ENCODE data around the gene ANKRD10. TPM values are rescaled to one million over a fixed set of nuclear protein-coding genes. Genes with fewer than 3 reads are reported as not detected.

The ANKRD10 gene
- total and polyA plus RNA-seq, 2 donors (not counting 3 experiments of a cell fraction or from before 2014, with no cell fraction given) = 44.5 to 94.1 TPM

- no TSS peak for BruUV-seq (replicated peaks)
- H3K9me1 ChIP-seq (replicated peaks; ENCODE audit: control insufficient read depth, extremely low read depth, insufficient read depth, low read length) = no peaks in the 10 kb centered on the region
- no peak for DNase-seq (ENCODE audit: low read depth, low spot score)
- no peaks in the 10 kb centered on the region for H4K20me1 ChIP-seq (replicated peaks; ENCODE audit: control insufficient read depth, extremely low read depth, insufficient read depth, low read length)
- no peak overlapping the region for H3K4me2 ChIP-seq (ENCODE audit: insufficient read depth, low read length)
- dilution Hi-C loops (cut with MboI; ENCODE audit: extremely low pct_ligation_motif_present, low sequenced_read_pairs) = no loop called here
- H3K4me1 ChIP-seq (ENCODE audit: control insufficient read depth, extremely low read depth, insufficient read depth, low read length) = peaks cover 19% of the 10 kb centered on the region
- ChIA-PET POLR2A (interaction anchor here (2.2 kb wide), 1 partner anchor 159 kb away, joined by 9 read pairs; no protein-coding TSS in a partner anchor), CTCF (no interaction called here)
- TF ChIP-seq GATA2 (IDR thresholded peaks at IDR 0.05; ENCODE audit: insufficient read depth, insufficient read length, low read depth, low read length) = no peak
- TF ChIP-seq MAX (IDR thresholded peaks at IDR 0.05; ENCODE audit: insufficient read depth, insufficient read length) = no peak
- no peak for TF ChIP-seq POLR2A (IDR thresholded peaks at IDR 0.05; ENCODE audit: low read depth, low read length)
- TF ChIP-seq POLR2AphosphoS5 (IDR thresholded peaks at IDR 0.05; ENCODE audit: insufficient read depth, low read depth, low read length) = no peak
- TF ChIP-seq MYC (IDR thresholded peaks at IDR 0.05; ENCODE audit: low read depth, low read length) = no peak
- no peak for TF ChIP-seq CTCF (IDR thresholded peaks at IDR 0.05; ENCODE audit: extremely low read depth in 1 of 2, insufficient read depth in 1 of 2, low read depth in 1 of 2, low read length in 2 of 2)
- no peak for TF ChIP-seq EZH2 (IDR thresholded peaks at IDR 0.05; ENCODE audit: borderline replicate concordance, low read depth, low read length, severe bottlenecking)
- no peak for TF ChIP-seq JUN (IDR thresholded peaks at IDR 0.05; ENCODE audit: borderline replicate concordance, insufficient read depth, insufficient read length, low read depth)
- TF ChIP-seq FOS (IDR thresholded peaks at IDR 0.05; ENCODE audit: borderline replicate concordance, insufficient read depth, low read length) = no peak
- peak overlapping the region; percentile 13 for H2AFZ ChIP-seq (ENCODE audit: low read depth, low read length)
- no peaks in the 10 kb centered on the region for H3K79me2 ChIP-seq (ENCODE audit: control insufficient read depth, insufficient read depth, low read length)
- H3K4me3 ChIP-seq (replicated peaks in 1 of 3; ENCODE audit: insufficient read depth in 1 of 3, low read depth in 1 of 3, low read length in 3 of 3) = peak overlapping the region in 1 of 3 experiments; percentile 35
- peaks cover 0 to 2% of the 10 kb centered on the region in 2 experiments for H3K27me3 ChIP-seq (ENCODE audit: control insufficient read depth in 2 of 2, insufficient read depth in 2 of 2, low read length in 2 of 2)
- H3K27ac ChIP-seq (ENCODE audit: insufficient read depth, low read depth, low read length) = no peak overlapping the region
- intact Hi-C loops (cut with micrococcal nuclease) = no loop called here
- no peaks in the 10 kb centered on the region for H3K36me3 ChIP-seq (ENCODE audit: control insufficient read depth in 2 of 2, extremely low read depth in 1 of 2, insufficient read depth in 2 of 2, low read length in 2 of 2)
- no peak overlapping the region for H3K9ac ChIP-seq (replicated peaks; ENCODE audit: extremely low read depth, insufficient read depth, low read length)
- no peak for FAIRE-seq
- no peaks in the 10 kb centered on the region for H3K9me3 ChIP-seq (replicated peaks; ENCODE audit: control insufficient read depth, insufficient read depth, low read length)
Observed at GRCh38 chr13:110873639-110874507, 41.0 kb downstream of the ANKRD10 start.

Data from endothelial cell of umbilical vein (primary cell).